Neural progenitor cell (in vitro differentiated cells): ENCODE results near the gene GPR132. TPM values are rescaled to one million over a fixed set of nuclear protein-coding genes. Genes with fewer than 3 reads are reported as not detected.

ENCODE experiments used
- DNase-seq: peaks from one replicate; pipeline ENCODE4 v3.0.0-alpha.2; 2016; ENCODE audit warnings: low spot score
- H2AFZ ChIP-seq: fragments of 200-600 bp; sonication (generic); replicated peaks from 2 replicates; pipeline ENCODE4 v1.6.1; 2016; ENCODE audit warnings: antibody characterized with exemption
- H3F3A ChIP-seq: fragments of 200-600 bp; sonication (generic); 2 replicates; pipeline ENCODE4 v1.6.1; 2016; ENCODE audit warnings: antibody characterized with exemption, low read depth
- H3K27ac ChIP-seq: fragments of 200-600 bp; sonication (generic); 2 replicates; pipeline ENCODE4 v1.5.1; 2016; ENCODE audit warnings: mild to moderate bottlenecking
- H3K27me3 ChIP-seq: fragments of 200-600 bp; sonication (generic); 2 replicates; pipeline ENCODE4 v1.6.1; 2016; ENCODE audit warnings: mild to moderate bottlenecking, moderate library complexity
- H3K36me3 ChIP-seq: fragments of 200-600 bp; sonication (generic); 2 replicates; pipeline ENCODE4 v1.5.1; 2016
- H3K4me1 ChIP-seq: fragments of 200-600 bp; sonication (generic); 2 replicates; pipeline ENCODE4 v1.6.1; 2016; ENCODE audit warnings: mixed run types
- H3K4me2 ChIP-seq: fragments of 200-600 bp; sonication (generic); 2 replicates; pipeline ENCODE4 v1.6.1; 2016
- H3K4me3 ChIP-seq: fragments of 200-600 bp; sonication (generic); 2 replicates; pipeline ENCODE4 v1.5.1; 2016
- H3K79me2 ChIP-seq: fragments of 200-600 bp; sonication (generic); 2 replicates; pipeline ENCODE4 v1.6.1; 2016; ENCODE audit warnings: low read depth
- H3K9ac ChIP-seq: fragments of 200-600 bp; sonication (generic); 2 replicates; pipeline ENCODE4 v1.6.1; 2016
- H3K9me3 ChIP-seq: fragments of 200-600 bp; sonication (generic); 2 replicates; pipeline ENCODE4 v1.5.1; 2016; ENCODE audit warnings: low read depth
- H4K20me1 ChIP-seq: fragments of 200-600 bp; sonication (generic); 2 replicates; pipeline ENCODE4 v1.6.1; 2016; ENCODE audit warnings: low read depth
- H3K27ac Mint-ChIP-seq: 3 replicates; pipeline ENCODE4 v1.8.0; 2021; ENCODE audit warnings: mixed read lengths
- H3K27me3 Mint-ChIP-seq: 2 replicates; pipeline ENCODE4 v1.8.0; 2022; ENCODE audit warnings: low read depth, mild to moderate bottlenecking, inconsistent platforms, moderate library complexity, mixed read lengths; ENCODE audit not compliant: insufficient read depth
- H3K36me3 Mint-ChIP-seq: 3 replicates; pipeline ENCODE4 v1.8.0; 2021; ENCODE audit warnings: mixed read lengths
- H3K4me1 Mint-ChIP-seq: 3 replicates; pipeline ENCODE4 v1.8.0; 2021; ENCODE audit warnings: mixed read lengths
- H3K4me3 Mint-ChIP-seq: 3 replicates; pipeline ENCODE4 v1.8.0; 2021; ENCODE audit warnings: mild to moderate bottlenecking, moderate library complexity, mixed read lengths
- H3K9me3 Mint-ChIP-seq: 3 replicates; pipeline ENCODE4 v1.8.0; 2020; ENCODE audit warnings: mixed read lengths
- EZH2 ChIP-seq: fragments of 200-600 bp; sonication (generic); IDR thresholded peaks from 2 replicates; pipeline ENCODE4 v1.6.1; 2017; ENCODE audit warnings: antibody characterized with exemption, mild to moderate bottlenecking, moderate library complexity
- EZH2phosphoT487 ChIP-seq: fragments of 200-600 bp; sonication (generic); IDR thresholded peaks from 2 replicates; pipeline ENCODE4 v1.6.1; 2017; ENCODE audit warnings: antibody characterized with exemption
- total RNA-seq: library from RNA; depleted of rRNA; stranded (reverse); fragments of >200 nt; gene quantifications from 2 replicates; pipeline ENCODE4 v1.2.3, GENCODE V29; 2015; ENCODE audit warnings: low replicate concordance
- TF ChIP-seq, protein P1 (sequence below): fragments of 200-600 bp; sonication (generic); IDR thresholded peaks from 2 replicates; pipeline ENCODE4 v1.5.1; 2017; ENCODE audit warnings: antibody characterized with exemption, mild to moderate bottlenecking

The GPR132 gene
- total RNA-seq, 1 donor from 2014 or later, result 0.51 TPM

DNA sequence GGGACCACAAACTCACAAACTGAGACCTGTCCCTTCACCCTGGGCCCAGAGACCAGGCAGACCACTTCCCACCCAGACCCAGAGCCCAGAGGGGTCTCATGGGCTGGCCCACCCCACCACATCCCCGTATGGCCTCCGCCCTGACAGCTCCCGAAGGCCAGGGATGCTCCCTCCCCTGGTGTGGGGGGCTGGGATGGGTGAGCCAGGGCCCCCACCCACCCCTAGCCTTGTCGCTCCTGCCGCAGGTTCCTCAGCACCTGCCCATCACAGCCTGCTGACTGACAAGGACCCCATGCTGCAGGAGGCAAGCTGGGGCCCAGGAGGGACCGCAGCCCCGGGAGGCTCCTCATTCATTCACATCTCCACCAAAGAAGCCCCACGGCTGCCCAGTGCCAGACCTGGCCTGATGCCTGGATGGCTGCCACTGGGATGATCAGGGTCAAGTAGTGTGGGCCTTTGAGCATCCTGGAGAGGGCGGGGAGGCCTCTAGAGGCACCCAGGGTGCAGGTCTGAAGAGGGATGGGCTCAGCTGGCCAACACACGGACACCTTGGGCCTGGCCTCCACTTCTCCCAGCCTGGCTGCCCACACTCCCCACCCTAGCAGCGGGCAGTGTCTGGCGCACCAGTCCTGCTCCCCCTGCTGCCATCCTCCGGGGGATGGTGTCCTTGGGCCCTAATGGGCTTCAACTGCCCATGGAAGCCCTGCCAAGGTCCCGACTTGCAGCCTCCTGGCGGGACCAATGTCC, 24.7 kb upstream of the GPR132 start:
- Histone ChIP-seq H3K9me3 (no peaks in the 10 kb centered on the region), H3K4me3 (no peak overlapping the region), H3K9ac (no peak overlapping the region), H3K27ac (no peak overlapping the region), H4K20me1 (peaks cover 36% of the 10 kb centered on the region), H3F3A (peaks cover 37% of the 10 kb centered on the region), H3K79me2 (no peaks in the 10 kb centered on the region), H2AFZ (no peak overlapping the region), H3K4me1 (peaks cover 16% of the 10 kb centered on the region), H3K4me2 (no peak overlapping the region), H3K27me3 (peaks cover 63% of the 10 kb centered on the region), H3K36me3 (no peaks in the 10 kb centered on the region)
- no peaks in the 10 kb centered on the region for H3K36me3 Mint-ChIP-seq
- TF ChIP-seq EZH2 (no peak), EZH2phosphoT487 (no peak)
- TF ChIP-seq, protein P1, sequence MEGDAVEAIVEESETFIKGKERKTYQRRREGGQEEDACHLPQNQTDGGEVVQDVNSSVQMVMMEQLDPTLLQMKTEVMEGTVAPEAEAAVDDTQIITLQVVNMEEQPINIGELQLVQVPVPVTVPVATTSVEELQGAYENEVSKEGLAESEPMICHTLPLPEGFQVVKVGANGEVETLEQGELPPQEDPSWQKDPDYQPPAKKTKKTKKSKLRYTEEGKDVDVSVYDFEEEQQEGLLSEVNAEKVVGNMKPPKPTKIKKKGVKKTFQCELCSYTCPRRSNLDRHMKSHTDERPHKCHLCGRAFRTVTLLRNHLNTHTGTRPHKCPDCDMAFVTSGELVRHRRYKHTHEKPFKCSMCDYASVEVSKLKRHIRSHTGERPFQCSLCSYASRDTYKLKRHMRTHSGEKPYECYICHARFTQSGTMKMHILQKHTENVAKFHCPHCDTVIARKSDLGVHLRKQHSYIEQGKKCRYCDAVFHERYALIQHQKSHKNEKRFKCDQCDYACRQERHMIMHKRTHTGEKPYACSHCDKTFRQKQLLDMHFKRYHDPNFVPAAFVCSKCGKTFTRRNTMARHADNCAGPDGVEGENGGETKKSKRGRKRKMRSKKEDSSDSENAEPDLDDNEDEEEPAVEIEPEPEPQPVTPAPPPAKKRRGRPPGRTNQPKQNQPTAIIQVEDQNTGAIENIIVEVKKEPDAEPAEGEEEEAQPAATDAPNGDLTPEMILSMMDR, result no peak
- DNase-seq, result no peak
- H3K27ac Mint-ChIP-seq, result no peak overlapping the region
- H3K9me3 Mint-ChIP-seq, result no peaks in the 10 kb centered on the region
- peaks cover 17% of the 10 kb centered on the region for H3K4me1 Mint-ChIP-seq
- H3K27me3 Mint-ChIP-seq, result peaks cover 21% of the 10 kb centered on the region
- no peak overlapping the region for H3K4me3 Mint-ChIP-seq

DNA sequence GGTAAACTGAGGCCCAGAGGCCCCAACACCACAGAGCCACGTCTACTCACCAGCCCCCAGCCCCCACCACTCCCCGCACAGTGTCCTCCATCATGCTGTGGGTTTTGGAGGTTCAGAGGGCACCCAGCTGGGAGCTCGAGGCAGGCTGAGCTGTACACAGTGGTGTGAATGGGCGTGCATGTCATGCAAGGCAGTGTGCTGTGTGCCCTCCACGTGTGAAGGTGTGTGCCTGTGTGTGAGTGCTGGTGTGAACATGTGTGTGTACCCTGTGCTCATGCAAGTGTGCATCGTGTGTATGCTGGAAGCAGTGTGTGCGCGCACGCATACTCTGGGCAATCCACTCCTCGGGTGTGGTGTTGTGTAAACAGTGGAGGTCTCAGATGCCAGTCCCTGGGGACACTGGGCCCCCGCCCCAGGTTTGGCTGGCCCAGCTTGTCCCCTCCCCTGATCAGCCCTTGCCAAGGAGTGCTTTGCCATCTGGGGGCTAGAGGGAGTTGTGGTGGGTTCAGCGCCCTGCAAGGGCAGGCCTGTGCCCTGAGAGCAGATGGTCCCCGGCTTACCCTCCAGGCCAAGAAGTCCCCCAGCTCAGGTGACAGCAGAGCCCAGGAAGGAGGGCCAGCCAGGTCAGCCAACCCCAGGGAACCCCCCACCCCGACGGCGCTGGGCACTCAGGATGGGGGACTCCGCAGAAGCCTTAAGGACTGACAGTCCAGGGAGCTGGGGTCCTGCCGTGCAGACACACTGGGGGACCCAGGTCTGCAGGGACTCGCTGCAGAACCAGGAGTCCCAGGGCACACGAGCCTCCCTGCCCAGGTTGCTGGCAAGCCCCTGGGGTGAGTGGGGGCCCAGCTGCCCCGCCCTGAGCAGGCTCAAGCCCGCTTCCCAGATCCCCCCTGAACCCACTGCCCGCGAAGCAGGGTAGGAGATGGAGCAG, 23.8 kb upstream of the GPR132 start:
- Mint-ChIP-seq H3K27me3 (peaks cover 18% of the 10 kb centered on the region), H3K4me1 (peaks cover 12% of the 10 kb centered on the region), H3K27ac (no peak overlapping the region), H3K4me3 (peak overlapping the region; percentile 64), H3K9me3 (no peaks in the 10 kb centered on the region), H3K36me3 (no peaks in the 10 kb centered on the region)
- H3K9me3 ChIP-seq, result no peaks in the 10 kb centered on the region
- H3K36me3 ChIP-seq, result no peaks in the 10 kb centered on the region
- peak overlapping the region; percentile 90 for H3K4me2 ChIP-seq
- no peaks in the 10 kb centered on the region for H3K79me2 ChIP-seq
- no peak overlapping the region for H2AFZ ChIP-seq
- no peak for DNase-seq
- peaks cover 36% of the 10 kb centered on the region for H4K20me1 ChIP-seq
- peaks cover 55% of the 10 kb centered on the region for H3K27me3 ChIP-seq
- TF ChIP-seq, protein P1, result no peak
- TF ChIP-seq EZH2 (no peak), EZH2phosphoT487 (no peak)
- peaks cover 37% of the 10 kb centered on the region for H3F3A ChIP-seq
- peaks cover 16% of the 10 kb centered on the region for H3K4me1 ChIP-seq
- no peak overlapping the region for H3K27ac ChIP-seq
- H3K4me3 ChIP-seq, result no peak overlapping the region
- no peak overlapping the region for H3K9ac ChIP-seq

DNA sequence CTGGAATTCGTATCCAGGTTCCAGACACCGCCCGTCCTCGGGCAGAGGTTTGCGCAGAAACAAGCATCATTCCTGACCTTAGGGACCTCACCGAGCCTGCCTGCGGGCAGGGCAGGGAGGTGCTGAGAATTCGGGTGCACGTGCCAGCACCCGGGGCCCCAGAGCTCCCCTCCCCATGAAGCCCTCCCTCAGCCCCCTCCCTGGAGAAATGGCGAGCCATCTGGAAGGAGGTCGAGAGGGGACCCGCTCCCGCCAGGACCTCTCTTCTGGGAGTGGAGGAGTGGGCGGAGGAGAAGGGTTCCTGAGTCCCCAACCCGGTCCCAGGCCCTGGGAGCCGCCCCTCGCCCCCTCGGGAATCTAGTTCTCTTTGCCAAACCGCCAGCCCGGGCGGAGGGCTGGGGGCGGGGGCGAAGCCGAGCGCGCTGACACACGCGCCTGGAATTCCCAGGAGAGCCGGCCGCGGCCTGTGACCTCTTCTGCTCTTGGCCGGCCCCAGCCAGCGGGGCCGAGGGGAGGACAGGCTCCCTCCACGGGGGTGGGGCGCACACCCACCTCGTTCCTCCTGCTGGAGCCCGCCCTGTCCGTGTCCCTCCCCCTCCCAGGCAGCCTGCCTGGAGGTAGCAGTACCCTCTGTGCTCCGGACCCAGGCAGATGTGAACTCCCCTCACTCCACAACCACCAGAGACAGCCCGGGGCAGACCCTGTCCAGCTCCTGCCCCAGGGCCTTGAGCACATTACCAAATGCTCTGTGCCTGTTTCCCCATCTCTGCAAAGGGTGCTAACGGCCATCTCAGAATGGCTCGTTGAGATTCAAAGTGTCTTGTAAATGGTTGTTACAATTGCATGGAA, 23.0 kb upstream of the GPR132 start:
- Histone ChIP-seq H3K9ac (no peak overlapping the region), H3K4me2 (peak overlapping the region; percentile 90), H3K36me3 (no peaks in the 10 kb centered on the region), H3K4me3 (peak overlapping the region; percentile 58), H4K20me1 (peaks cover 36% of the 10 kb centered on the region), H3K79me2 (no peaks in the 10 kb centered on the region), H3F3A (peaks cover 37% of the 10 kb centered on the region), H2AFZ (peak overlapping the region; percentile 77), H3K4me1 (peaks cover 16% of the 10 kb centered on the region), H3K27ac (no peak overlapping the region), H3K27me3 (peaks cover 46% of the 10 kb centered on the region), H3K9me3 (no peaks in the 10 kb centered on the region)
- Mint-ChIP-seq H3K27ac (no peak overlapping the region), H3K4me3 (peak overlapping the region; percentile 77), H3K4me1 (peaks cover 12% of the 10 kb centered on the region), H3K36me3 (no peaks in the 10 kb centered on the region), H3K27me3 (peaks cover 18% of the 10 kb centered on the region), H3K9me3 (no peaks in the 10 kb centered on the region)
- no peak for TF ChIP-seq EZH2phosphoT487
- peak; percentile 24 for TF ChIP-seq EZH2
- peak; percentile 88 for DNase-seq
